ENCODE data around the gene GBP1.
A peak's percentile ranks its signal among the peaks of the same experiment; 100 is the strongest.
"Not testable (repeated sequence)": the region's sequence is repeated elsewhere in the genome, so short reads cannot be mapped to it uniquely, and the experiment has no call there.

Gene GBP1

GRCh38 chr1:89051300-89051954, 13.6 kb downstream of the GBP1 start:
- no peak for DNase-seq (ENCODE audit: low spot score)

- DNase-seq (ENCODE audit: low spot score) = no peak
These were observed 14.4 kb downstream of the GBP1 start for GRCh38 chr1:89050649-89051033.

GRCh38 chr1:89049901-89050648, 14.9 kb downstream of the GBP1 start:
- not testable (repeated sequence) for DNase-seq (ENCODE audit: low spot score)

GRCh38 chr1:89049187-89049586, 15.8 kb downstream of the GBP1 start:
- DNase-seq (ENCODE audit: low spot score) = not testable (repeated sequence)

- no peak for DNase-seq (ENCODE audit: low spot score)
These were observed 17.3 kb downstream of the GBP1 start for GRCh38 chr1:89047734-89048133.

- not testable (repeated sequence) for DNase-seq (ENCODE audit: low spot score)
These were observed 18.5 kb downstream of the GBP1 start for GRCh38 chr1:89046318-89047183.

- DNase-seq (ENCODE audit: low spot score) = no peak
These were observed 19.9 kb downstream of the GBP1 start for GRCh38 chr1:89044970-89045721.

GRCh38 chr1:89043940-89044339, 21.1 kb downstream of the GBP1 start:
- DNase-seq (ENCODE audit: low spot score) = no peak

- no peak for DNase-seq (ENCODE audit: low spot score)
These were observed 22.5 kb downstream of the GBP1 start for GRCh38 chr1:89042491-89042890.

- no peak for DNase-seq (ENCODE audit: low spot score)
These were observed 23.3 kb downstream of the GBP1 start for GRCh38 chr1:89041721-89042120.

- no peak for DNase-seq (ENCODE audit: low spot score)
These were observed 23.8 kb downstream of the GBP1 start for GRCh38 chr1:89041119-89041641.

- DNase-seq (ENCODE audit: low spot score) = no peak
These were observed 24.7 kb downstream of the GBP1 start for GRCh38 chr1:89040315-89040626.

- DNase-seq (ENCODE audit: low spot score) = no peak
These were observed 27.8 kb downstream of the GBP1 start for GRCh38 chr1:89037186-89037585.

- no peak for DNase-seq (ENCODE audit: low spot score)
These were observed 29.9 kb downstream of the GBP1 start for GRCh38 chr1:89035080-89035479.

- DNase-seq (ENCODE audit: low spot score) = not testable (repeated sequence)
These were observed 31.0 kb downstream of the GBP1 start for GRCh38 chr1:89034004-89034403.

GRCh38 chr1:89029051-89029450, 36.0 kb downstream of the GBP1 start:
- not testable (repeated sequence) for DNase-seq (ENCODE audit: low spot score)

GRCh38 chr1:89025928-89026327, 39.1 kb downstream of the GBP1 start:
- DNase-seq (ENCODE audit: low spot score) = no peak

- DNase-seq (ENCODE audit: low spot score) = no peak
These were observed 42.0 kb downstream of the GBP1 start for GRCh38 chr1:89023026-89023425.

GRCh38 chr1:89022167-89022959, 42.6 kb downstream of the GBP1 start, which contains the start of gene GBP3:
Gene GBP3, minus strand, starts transcription at chr1:89022866. Its CDS starts 2,145 bp downstream, at chr1:89020721.
- DNase-seq (ENCODE audit: low spot score) = peak; percentile 19

GRCh38 chr1:89018318-89018717, 46.7 kb downstream of the GBP1 start:
- not testable (repeated sequence) for DNase-seq (ENCODE audit: low spot score)

- DNase-seq (ENCODE audit: low spot score) = no peak
These were observed 56.5 kb downstream of the GBP1 start for GRCh38 chr1:89008511-89008910.

All from germinal center (tissue), 1 donor.